Neural cell (in vitro differentiated cells): ENCODE data around the gene ACAD11. TPM values are rescaled to one million over a fixed set of nuclear protein-coding genes. Genes with fewer than 3 reads are reported as not detected.
A peak's percentile ranks its signal among the peaks of the same experiment; 100 is the strongest.

ENCODE experiments used
- H2AFZ ChIP-seq: fragments of 200-600, 300-800 bp; sonication (generic), shearing (Covaris generic); 2 replicates; pipeline ENCODE4 v1.6.0; 2014; ENCODE audit warnings: low read depth, mild to moderate bottlenecking, antibody characterized with exemption, low read length, moderate library complexity
- H3F3A ChIP-seq: fragments of 200-600 bp; shearing (Covaris generic); 2 replicates; pipeline ENCODE4 v1.6.1; 2016; ENCODE audit warnings: mild to moderate bottlenecking, moderate library complexity, mixed read lengths, antibody characterized with exemption, low read length; ENCODE audit not compliant: insufficient read depth, poor library complexity, severe bottlenecking
- H3K27ac ChIP-seq: fragments of 200-600, 300-800 bp; sonication (generic), shearing (Covaris generic); 2 replicates; pipeline ENCODE4 v1.5.1; 2014; ENCODE audit warnings: mild to moderate bottlenecking, low read length, moderate library complexity
- H3K27me3 ChIP-seq: fragments of 300-800, 200-600 bp; sonication (generic), shearing (Covaris generic); 2 replicates; pipeline ENCODE4 v1.6.0; 2014; ENCODE audit warnings: mild to moderate bottlenecking, low read depth, low read length, moderate library complexity; ENCODE audit not compliant: insufficient read depth
- H3K36me3 ChIP-seq: fragments of 300-800, 200-600 bp; sonication (generic), shearing (Covaris generic); 2 replicates; pipeline ENCODE4 v1.5.1; 2014; ENCODE audit warnings: mild to moderate bottlenecking, antibody characterized with exemption, low read length, moderate library complexity; ENCODE audit not compliant: insufficient read depth
- H3K4me2 ChIP-seq: fragments of 300-800, 200-600 bp; sonication (generic), shearing (Covaris generic); 2 replicates; pipeline ENCODE4 v1.6.0; 2014; ENCODE audit warnings: mild to moderate bottlenecking, low read length
- H3K4me3 ChIP-seq: fragments of 300-800, 200-600 bp; sonication (generic), shearing (Covaris generic); 2 replicates; pipeline ENCODE4 v1.5.1; 2014; ENCODE audit warnings: mild to moderate bottlenecking, low read length, moderate library complexity
- H3K79me2 ChIP-seq: fragments of 200-600 bp; shearing (Covaris generic); replicated peaks from 2 replicates; pipeline ENCODE4 v1.6.0; 2014; ENCODE audit warnings: mild to moderate bottlenecking, low read length, moderate library complexity; ENCODE audit not compliant: insufficient read depth
- H3K9ac ChIP-seq: fragments of 300-800, 200-600 bp; sonication (generic), shearing (Covaris generic); 2 replicates; pipeline ENCODE4 v1.6.1; 2016; ENCODE audit warnings: mild to moderate bottlenecking, low read length, mixed read lengths
- H3K9me2 ChIP-seq: fragments of 200-600 bp; shearing (Covaris generic); 2 replicates; pipeline ENCODE4 v1.6.1; 2016; ENCODE audit warnings: mild to moderate bottlenecking, low read length, mixed read lengths; ENCODE audit not compliant: insufficient read depth
- H3K9me3 ChIP-seq: fragments of 200-600, 300-800 bp; sonication (generic), shearing (Covaris generic); 2 replicates; pipeline ENCODE4 v1.6.1; 2016; ENCODE audit warnings: mild to moderate bottlenecking, mixed run types, low read length, moderate library complexity, mixed read lengths
- H4K20me1 ChIP-seq: fragments of 200-600 bp; shearing (Covaris generic); 2 replicates; pipeline ENCODE4 v1.6.1; 2016; ENCODE audit warnings: mild to moderate bottlenecking, mixed run types; ENCODE audit not compliant: insufficient read depth
- EP300 ChIP-seq: fragments of 450-650 bp; conservative IDR thresholded peaks from 2 replicates; pipeline ENCODE4 v1.6.1; 2014; ENCODE audit warnings: antibody characterized with exemption, mild to moderate bottlenecking, moderate library complexity; ENCODE audit not compliant: poor library complexity, severe bottlenecking
- EZH2 ChIP-seq: fragments of 200-600, 300-800 bp; shearing (Covaris generic), sonication (generic); IDR thresholded peaks from 2 replicates; pipeline ENCODE4 v1.6.1; 2014; ENCODE audit warnings: antibody characterized with exemption, low read length, borderline replicate concordance, mild to moderate bottlenecking; ENCODE audit not compliant: insufficient read depth, poor library complexity, severe bottlenecking
- MXI1 ChIP-seq: fragments of 450-650 bp; conservative IDR thresholded peaks from 2 replicates; pipeline ENCODE4 v1.6.1; 2014; ENCODE audit warnings: antibody characterized with exemption, mild to moderate bottlenecking; ENCODE audit not compliant: poor library complexity, severe bottlenecking
- POLR2AphosphoS5 ChIP-seq: IDR thresholded peaks from 2 replicates; pipeline ENCODE4 v1.6.1; 2012
- RAD21 ChIP-seq: fragments of 450-650 bp; conservative IDR thresholded peaks from 2 replicates; pipeline ENCODE4 v1.6.1; 2014; ENCODE audit warnings: antibody characterized with exemption, mild to moderate bottlenecking, moderate library complexity
- SMC3 ChIP-seq: fragments of 450-650 bp; conservative IDR thresholded peaks from 2 replicates; pipeline ENCODE4 v1.6.1; 2014; ENCODE audit warnings: antibody characterized with exemption, mild to moderate bottlenecking, moderate library complexity; ENCODE audit not compliant: poor library complexity
- TAF1 ChIP-seq: IDR thresholded peaks from 2 replicates; pipeline ENCODE4 v1.6.1; 2012; ENCODE audit warnings: low read depth
- polyA plus RNA-seq: library from polyadenylated mRNA; depleted of rRNA; stranded (reverse); fragments of >200 nt; gene quantifications from 2 replicates; pipeline ENCODE4 v1.2.3, GENCODE V29; 2014
- TF ChIP-seq, protein P1 (sequence below): fragments of 450-650 bp; IDR thresholded peaks from 2 replicates; pipeline ENCODE4 v1.5.1; 2014; ENCODE audit warnings: antibody characterized with exemption, mild to moderate bottlenecking, moderate library complexity; ENCODE audit not compliant: poor library complexity, severe bottlenecking
- TF ChIP-seq, protein P2 (sequence below): IDR thresholded peaks from 2 replicates; pipeline ENCODE4 v1.6.1; 2012; ENCODE audit warnings: borderline replicate concordance

ACAD11 gene
- polyA plus RNA-seq, 1 donor from 2014 or later = 19.2 TPM

DNA sequence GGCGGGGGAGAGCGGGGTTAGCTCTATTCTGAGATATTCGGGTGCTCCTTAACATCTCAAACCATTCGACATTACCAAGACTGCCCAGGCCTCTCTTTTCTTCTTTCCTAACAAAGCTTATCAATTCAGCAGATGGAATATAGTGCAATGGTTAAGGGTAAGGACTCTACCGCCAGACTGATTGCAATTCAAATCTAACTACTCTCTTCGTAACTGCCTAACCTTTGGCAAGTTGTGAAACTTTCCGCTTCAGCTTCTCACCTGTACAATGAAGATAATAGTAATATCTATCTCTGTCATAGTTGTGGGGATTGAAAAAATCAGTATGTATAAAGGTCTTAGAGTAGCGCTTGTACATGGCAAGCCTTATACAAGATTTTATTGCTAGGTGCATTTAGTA, 1.5 kb upstream of the ACAD11 start:
- Histone ChIP-seq H3K27me3 (no peaks in the 10 kb centered on the region), H3F3A (no peaks in the 10 kb centered on the region), H3K9ac (peak overlapping the region; percentile 88), H3K36me3 (no peaks in the 10 kb centered on the region), H3K4me3 (peak overlapping the region; percentile 90), H2AFZ (no peak overlapping the region), H3K27ac (no peak overlapping the region), H3K9me3 (no peaks in the 10 kb centered on the region), H4K20me1 (no peaks in the 10 kb centered on the region), H3K79me2 (peaks cover 33% of the 10 kb centered on the region), H3K9me2 (no peaks in the 10 kb centered on the region), H3K4me2 (peak overlapping the region; percentile 82)
- no peak for TF ChIP-seq EP300
- no peak for TF ChIP-seq RAD21
- no peak for TF ChIP-seq MXI1
- TF ChIP-seq, protein P1, sequence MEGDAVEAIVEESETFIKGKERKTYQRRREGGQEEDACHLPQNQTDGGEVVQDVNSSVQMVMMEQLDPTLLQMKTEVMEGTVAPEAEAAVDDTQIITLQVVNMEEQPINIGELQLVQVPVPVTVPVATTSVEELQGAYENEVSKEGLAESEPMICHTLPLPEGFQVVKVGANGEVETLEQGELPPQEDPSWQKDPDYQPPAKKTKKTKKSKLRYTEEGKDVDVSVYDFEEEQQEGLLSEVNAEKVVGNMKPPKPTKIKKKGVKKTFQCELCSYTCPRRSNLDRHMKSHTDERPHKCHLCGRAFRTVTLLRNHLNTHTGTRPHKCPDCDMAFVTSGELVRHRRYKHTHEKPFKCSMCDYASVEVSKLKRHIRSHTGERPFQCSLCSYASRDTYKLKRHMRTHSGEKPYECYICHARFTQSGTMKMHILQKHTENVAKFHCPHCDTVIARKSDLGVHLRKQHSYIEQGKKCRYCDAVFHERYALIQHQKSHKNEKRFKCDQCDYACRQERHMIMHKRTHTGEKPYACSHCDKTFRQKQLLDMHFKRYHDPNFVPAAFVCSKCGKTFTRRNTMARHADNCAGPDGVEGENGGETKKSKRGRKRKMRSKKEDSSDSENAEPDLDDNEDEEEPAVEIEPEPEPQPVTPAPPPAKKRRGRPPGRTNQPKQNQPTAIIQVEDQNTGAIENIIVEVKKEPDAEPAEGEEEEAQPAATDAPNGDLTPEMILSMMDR = no peak
- TF ChIP-seq POLR2AphosphoS5 = no peak
- TF ChIP-seq TAF1 = no peak
- no peak for TF ChIP-seq SMC3
- TF ChIP-seq, protein P2, sequence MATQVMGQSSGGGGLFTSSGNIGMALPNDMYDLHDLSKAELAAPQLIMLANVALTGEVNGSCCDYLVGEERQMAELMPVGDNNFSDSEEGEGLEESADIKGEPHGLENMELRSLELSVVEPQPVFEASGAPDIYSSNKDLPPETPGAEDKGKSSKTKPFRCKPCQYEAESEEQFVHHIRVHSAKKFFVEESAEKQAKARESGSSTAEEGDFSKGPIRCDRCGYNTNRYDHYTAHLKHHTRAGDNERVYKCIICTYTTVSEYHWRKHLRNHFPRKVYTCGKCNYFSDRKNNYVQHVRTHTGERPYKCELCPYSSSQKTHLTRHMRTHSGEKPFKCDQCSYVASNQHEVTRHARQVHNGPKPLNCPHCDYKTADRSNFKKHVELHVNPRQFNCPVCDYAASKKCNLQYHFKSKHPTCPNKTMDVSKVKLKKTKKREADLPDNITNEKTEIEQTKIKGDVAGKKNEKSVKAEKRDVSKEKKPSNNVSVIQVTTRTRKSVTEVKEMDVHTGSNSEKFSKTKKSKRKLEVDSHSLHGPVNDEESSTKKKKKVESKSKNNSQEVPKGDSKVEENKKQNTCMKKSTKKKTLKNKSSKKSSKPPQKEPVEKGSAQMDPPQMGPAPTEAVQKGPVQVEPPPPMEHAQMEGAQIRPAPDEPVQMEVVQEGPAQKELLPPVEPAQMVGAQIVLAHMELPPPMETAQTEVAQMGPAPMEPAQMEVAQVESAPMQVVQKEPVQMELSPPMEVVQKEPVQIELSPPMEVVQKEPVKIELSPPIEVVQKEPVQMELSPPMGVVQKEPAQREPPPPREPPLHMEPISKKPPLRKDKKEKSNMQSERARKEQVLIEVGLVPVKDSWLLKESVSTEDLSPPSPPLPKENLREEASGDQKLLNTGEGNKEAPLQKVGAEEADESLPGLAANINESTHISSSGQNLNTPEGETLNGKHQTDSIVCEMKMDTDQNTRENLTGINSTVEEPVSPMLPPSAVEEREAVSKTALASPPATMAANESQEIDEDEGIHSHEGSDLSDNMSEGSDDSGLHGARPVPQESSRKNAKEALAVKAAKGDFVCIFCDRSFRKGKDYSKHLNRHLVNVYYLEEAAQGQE = no peak
- TF ChIP-seq EZH2 = no peak

DNA sequence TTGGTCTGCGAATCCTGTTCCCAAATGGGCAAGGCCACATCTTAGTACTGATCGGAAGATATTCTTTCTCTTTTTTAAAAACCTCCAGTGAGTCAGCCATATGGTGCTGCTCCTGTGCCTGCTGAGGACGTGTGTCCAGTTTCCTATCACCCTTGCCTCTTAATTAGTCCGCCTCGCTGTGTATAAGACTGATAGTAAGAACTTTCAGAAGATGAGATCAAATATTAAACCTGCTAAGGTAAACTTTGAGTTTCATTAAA, 1.1 kb upstream of the ACAD11 start:
- peak overlapping the region; percentile 77 for H3K27ac ChIP-seq
- no peaks in the 10 kb centered on the region for H3K27me3 ChIP-seq
- no peaks in the 10 kb centered on the region for H4K20me1 ChIP-seq
- no peaks in the 10 kb centered on the region for H3F3A ChIP-seq
- H3K4me2 ChIP-seq = peak overlapping the region; percentile 82
- H3K36me3 ChIP-seq = no peaks in the 10 kb centered on the region
- peaks cover 33% of the 10 kb centered on the region for H3K79me2 ChIP-seq
- no peaks in the 10 kb centered on the region for H3K9me2 ChIP-seq
- peak overlapping the region; percentile 88 for H3K9ac ChIP-seq
- peak overlapping the region; percentile 90 for H3K4me3 ChIP-seq
- TF ChIP-seq EZH2 (no peak), TAF1 (no peak), POLR2AphosphoS5 (no peak), SMC3 (no peak), MXI1 (no peak)
- TF ChIP-seq, protein P1 = no peak
- peak overlapping the region; percentile 91 for H2AFZ ChIP-seq
- no peaks in the 10 kb centered on the region for H3K9me3 ChIP-seq
